GM19099 (cell line): Measurements from ENCODE around the gene ADCK1.

ENCODE experiments used
- POLR2A ChIP-seq: IDR thresholded peaks from 3 replicates; pipeline ENCODE4 v1.6.1; 2011; ENCODE audit warnings: low read depth; ENCODE audit not compliant: insufficient read length; ENCODE audit errors: extremely low read depth

ADCK1 gene

GRCh38 chr14:77859934-77860570, 60.1 kb downstream of the ADCK1 start:
- no peak for TF ChIP-seq POLR2A

GRCh38 chr14:77861201-77861600, 61.3 kb downstream of the ADCK1 start:
- no peak for TF ChIP-seq POLR2A

GRCh38 chr14:77862154-77862786, 62.4 kb downstream of the ADCK1 start:
- TF ChIP-seq POLR2A: no peak

GRCh38 chr14:77864085-77864484, 64.2 kb downstream of the ADCK1 start:
- TF ChIP-seq POLR2A: no peak

GRCh38 chr14:77864580-77864979, 64.7 kb downstream of the ADCK1 start:
- TF ChIP-seq POLR2A: no peak

- TF ChIP-seq POLR2A: no peak
Measured at GRCh38 chr14:77865455-77865854, 65.5 kb downstream of the ADCK1 start.

GRCh38 chr14:77866932-77867331, 67.0 kb downstream of the ADCK1 start:
- no peak for TF ChIP-seq POLR2A

GRCh38 chr14:77867476-77867875, 67.6 kb downstream of the ADCK1 start:
- TF ChIP-seq POLR2A: no peak

GRCh38 chr14:77868552-77869285, 68.8 kb downstream of the ADCK1 start:
- TF ChIP-seq POLR2A: no peak

- no peak for TF ChIP-seq POLR2A
Measured at GRCh38 chr14:77869340-77869739, 69.4 kb downstream of the ADCK1 start.

GRCh38 chr14:77870646-77871045, 70.7 kb downstream of the ADCK1 start:
- TF ChIP-seq POLR2A: no peak

GRCh38 chr14:77872152-77872551, 72.2 kb downstream of the ADCK1 start:
- TF ChIP-seq POLR2A: no peak

- no peak for TF ChIP-seq POLR2A
Measured at GRCh38 chr14:77872983-77873382, 73.1 kb downstream of the ADCK1 start.

- no peak for TF ChIP-seq POLR2A
Measured at GRCh38 chr14:77878783-77879182, 78.9 kb downstream of the ADCK1 start.

- no peak for TF ChIP-seq POLR2A
Measured at GRCh38 chr14:77880056-77880455, 80.1 kb downstream of the ADCK1 start.

GRCh38 chr14:77882098-77882497, 82.2 kb downstream of the ADCK1 start:
- no peak for TF ChIP-seq POLR2A
